HG03175 (cell line): Measurements from ENCODE around the gene CALML5.

Experiments used
- ATAC-seq: cut with Tn5 transposase; IDR thresholded peaks from one replicate; pipeline ENCODE4 v1.9.1; 2021; ENCODE audit warnings: mild to moderate bottlenecking, moderate library complexity; ENCODE audit not compliant: unreplicated experiment

The CALML5 gene

GRCh38 chr10:5467634-5468255 lies 31.6 kb downstream of the CALML5 start:
- no peak for ATAC-seq

- ATAC-seq = no peak
Observed at GRCh38 chr10:5467207-5467535, 32.2 kb downstream of the CALML5 start.

GRCh38 chr10:5466451-5467206 lies 32.7 kb downstream of the CALML5 start:
- no peak for ATAC-seq

- no peak for ATAC-seq
Observed at GRCh38 chr10:5465976-5466450, 33.4 kb downstream of the CALML5 start.

- no peak for ATAC-seq
Observed at GRCh38 chr10:5464546-5464945, 34.8 kb downstream of the CALML5 start.

DNA sequence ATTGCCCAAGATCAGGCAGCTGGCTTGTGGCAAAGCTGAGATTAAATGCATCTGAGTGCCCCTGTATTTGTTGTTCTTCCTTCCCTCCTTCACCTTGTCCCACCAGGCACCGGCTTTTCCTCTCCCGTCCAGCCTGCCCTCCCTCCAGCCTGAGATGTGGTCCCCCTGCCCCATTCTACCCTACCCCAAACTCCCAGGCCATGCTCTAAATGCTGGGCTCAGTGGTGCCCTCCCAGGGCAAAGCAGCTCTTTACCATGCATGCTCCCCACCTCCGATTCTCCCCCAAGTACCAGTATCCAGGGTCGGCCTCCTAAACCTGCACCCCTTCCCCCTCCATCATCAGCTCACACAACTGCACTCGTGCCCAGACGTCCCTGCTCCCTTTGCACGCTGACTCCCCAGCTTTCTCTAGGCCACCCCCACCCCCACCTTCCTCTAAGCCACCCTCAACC lies 36.5 kb downstream of the CALML5 start:
- ATAC-seq = no peak

DNA sequence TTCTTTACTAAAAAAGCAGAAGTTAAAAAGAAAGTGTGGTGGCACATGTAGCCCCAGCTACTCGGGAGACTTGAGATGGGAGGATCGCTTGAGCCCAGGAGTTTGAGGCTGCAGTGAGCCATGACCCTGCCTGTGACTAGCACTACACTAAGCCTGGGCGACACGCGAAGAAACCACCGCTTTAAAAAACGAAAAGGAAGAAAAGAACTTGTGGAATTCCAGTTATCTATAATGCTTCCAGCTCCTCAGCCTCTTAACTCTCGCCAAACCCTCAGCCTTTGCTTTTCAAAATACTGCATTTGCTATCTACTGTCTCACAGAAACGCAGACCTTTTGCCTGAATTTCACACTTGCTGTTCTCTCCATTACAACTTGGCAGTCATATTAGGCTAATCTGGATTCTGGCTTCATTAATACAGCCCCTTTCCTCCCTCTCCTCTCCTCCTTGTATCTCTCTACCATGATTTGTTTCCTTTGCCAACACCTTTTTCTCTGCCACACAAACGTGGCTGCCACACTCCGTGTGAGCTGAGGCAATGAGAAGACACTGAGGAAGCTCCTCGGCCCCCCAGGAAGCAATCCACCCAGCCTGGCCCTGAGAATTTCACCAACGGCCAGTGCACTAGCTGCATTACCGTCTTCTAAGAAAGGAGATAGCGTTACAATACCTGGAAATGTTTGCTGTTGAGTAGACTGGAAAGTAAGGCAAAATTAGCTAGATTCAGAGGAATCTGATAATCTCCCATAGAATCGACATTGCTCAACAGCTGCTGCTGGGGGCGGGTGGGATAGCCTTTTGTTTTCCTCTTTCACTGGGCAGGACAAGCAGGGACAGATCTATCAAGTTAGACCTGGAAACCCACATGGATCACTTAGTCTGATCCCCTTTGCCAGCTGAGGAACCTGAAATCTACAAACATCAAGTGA lies 37.2 kb downstream of the CALML5 start:
- no peak for ATAC-seq

GRCh38 chr10:5461203-5461588 lies 38.2 kb downstream of the CALML5 start:
- no peak for ATAC-seq

DNA sequence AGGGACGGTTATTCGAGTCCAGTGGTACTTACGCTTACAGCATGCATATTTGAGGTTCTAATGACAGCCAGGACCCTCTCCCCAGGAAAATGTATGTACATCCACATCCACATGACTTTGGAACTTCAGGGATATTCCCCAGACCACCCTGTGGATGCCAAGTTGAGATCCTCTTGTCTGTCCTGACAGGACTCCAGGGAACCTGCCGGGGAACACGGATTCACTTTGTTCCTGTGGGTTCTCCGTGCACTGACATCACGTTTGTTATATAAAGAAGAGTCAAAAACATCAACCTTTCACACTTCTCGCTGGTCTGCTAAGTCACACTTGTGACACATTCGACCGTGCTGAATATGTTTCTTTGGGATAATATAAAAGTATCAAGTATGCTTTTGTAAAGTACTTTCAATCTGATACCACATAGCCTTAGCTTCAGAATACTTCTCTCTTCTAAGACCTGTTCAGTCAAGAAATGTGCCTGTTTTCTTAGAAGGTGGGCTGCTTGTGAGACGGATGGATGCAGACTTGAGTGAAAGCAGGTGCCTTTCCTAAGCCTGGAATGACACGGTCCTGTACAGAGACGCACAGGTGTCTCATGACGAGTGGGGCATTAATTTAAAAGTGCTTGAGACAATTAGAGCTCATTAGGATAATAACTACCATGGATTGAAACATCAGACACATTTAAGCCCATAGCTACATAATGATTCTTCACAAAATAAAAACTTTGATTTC lies 38.7 kb downstream of the CALML5 start:
- no peak for ATAC-seq

DNA sequence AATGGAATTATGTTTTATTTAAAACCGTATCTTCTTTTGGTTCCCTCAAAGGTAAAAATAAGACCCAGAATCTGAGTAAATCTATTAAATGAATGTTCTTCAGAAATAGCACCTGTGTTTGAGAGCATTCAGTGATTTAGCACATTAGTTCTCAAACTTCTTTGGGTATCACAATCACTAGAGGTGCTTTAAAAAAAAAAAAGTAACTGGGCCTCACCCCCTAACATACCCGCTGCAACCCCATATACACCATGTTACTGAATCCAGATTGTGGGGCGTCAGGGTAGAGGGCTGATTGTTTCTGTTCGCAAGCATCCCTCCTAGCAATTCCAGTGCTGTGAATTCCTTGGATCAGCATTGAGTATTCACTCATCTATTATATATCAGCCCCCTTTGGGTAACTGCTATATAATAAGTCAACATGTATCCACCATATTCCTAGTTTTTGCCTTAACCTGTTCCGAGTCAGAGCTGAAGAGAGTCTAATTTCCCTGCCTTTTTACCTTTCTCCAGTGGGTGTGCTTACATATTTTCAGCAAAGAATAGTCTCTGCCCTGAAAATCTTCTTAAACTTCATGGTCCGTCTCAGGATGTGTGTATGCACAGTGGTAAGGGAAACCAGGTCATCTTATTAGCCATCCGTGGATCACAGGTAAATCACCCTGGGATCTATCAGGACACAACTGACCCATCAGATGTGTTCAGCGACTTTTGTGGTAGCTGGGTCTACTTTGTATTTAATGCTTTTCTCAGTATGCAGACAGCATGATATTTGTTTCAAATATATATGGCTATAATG lies 40.2 kb downstream of the CALML5 start:
- ATAC-seq = no peak

DNA sequence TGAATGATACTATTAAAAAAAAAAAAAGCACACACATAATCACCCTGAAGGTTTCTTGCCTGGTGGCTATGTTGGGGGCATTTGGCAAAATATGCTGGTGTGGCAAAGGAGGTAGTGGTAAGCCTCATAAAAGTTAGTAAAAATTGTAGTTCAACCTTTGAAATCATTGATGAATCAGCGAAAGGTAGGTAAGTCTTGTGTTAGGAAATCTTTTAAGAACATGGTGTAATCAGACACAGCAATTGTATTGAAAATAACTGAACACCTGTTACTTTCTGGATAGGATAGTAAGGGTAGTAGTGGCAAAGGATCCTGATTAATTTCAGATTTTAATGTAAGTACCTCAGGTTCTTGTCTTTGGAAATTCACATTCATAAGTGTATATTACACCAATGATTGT lies 40.9 kb downstream of the CALML5 start:
- ATAC-seq = no peak

GRCh38 chr10:5457741-5458140 lies 41.6 kb downstream of the CALML5 start:
- ATAC-seq = no peak

DNA sequence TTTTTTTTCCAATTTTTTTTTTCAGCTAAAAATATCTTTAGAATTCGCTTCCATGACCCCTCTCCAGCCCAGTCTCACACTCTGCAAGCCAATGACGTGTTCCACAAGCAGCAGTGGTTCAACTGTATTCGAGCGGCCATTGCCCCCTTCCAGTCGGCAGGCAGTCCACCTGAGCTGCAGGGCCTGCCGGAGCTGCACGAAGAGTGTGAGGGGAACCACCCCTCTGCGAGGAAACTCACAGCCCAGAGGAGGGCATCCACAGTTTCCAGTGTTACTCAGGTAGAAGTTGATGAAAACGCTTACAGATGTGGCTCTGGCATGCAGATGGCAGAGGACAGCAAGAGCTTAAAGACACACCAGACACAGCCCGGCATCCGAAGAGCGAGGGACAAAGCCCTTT lies 42.8 kb downstream of the CALML5 start:
- no peak for ATAC-seq

DNA sequence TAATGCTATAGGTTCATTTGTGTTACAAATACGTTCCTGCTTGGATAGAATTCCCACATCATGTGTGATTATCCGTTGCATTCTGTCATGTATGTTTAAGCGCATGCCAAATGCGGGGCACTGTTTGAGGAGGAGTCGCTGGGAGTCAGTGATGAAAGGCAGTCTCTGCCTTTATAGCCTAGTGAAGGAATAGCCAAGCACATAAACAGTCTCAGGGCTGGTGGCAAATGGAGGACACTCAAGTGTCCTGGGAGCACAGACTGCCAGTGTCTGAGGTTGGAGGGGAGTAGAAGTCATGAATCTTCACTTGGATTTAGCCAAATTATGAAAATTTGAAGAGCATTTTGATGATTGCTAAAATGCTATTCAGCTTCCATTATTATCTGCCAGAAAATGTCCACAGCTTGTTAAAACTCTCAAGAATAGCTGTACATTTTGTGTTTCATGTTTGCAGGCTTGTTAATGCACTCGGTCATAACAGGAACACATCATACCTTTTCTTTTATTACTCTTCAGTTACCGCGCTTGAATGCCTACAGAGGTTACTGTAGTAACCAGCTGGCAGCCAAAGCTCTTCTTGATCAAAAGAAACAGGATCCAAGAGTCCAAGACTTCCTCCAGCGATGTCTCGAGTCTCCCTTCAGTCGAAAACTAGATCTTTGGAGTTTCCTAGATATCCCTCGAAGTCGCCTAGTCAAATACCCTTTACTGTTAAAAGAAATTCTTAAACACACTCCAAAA lies 45.5 kb downstream of the CALML5 start:
- no peak for ATAC-seq

DNA sequence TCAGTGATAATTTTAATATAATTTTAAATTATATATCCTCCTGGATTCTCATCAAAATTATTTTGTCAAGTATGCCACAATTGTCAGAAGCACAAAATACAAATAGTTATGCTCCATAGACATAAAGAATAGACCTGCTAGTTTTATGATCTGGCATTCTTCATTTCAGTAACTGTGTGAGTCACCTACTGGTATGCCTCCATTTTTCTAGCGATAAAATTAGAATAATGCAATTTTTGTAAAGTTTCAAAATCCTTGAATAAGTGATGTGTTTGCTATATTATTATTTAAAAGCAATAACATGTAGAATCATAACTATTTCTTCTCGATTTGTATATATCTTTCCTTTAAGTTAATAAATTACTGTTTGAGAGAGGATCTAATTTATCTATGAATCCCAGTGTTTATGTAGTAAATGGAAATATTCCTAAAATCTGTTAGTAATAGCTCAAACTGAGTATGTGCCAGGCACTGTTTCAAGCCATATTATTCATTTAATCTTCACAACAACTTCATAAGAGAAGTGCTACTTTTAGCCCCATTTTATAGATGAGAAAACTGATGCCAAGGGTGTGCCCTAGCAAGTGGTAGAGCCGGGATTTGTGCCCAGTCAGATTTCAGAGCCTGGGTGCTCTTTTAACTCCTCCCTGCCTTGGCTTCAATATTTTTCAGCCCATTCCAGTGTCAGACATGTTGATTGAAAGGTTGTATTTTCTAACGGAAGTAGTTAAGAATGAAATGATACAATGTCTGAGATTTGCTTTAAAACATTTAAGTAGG lies 48.6 kb downstream of the CALML5 start:
- no peak for ATAC-seq

DNA sequence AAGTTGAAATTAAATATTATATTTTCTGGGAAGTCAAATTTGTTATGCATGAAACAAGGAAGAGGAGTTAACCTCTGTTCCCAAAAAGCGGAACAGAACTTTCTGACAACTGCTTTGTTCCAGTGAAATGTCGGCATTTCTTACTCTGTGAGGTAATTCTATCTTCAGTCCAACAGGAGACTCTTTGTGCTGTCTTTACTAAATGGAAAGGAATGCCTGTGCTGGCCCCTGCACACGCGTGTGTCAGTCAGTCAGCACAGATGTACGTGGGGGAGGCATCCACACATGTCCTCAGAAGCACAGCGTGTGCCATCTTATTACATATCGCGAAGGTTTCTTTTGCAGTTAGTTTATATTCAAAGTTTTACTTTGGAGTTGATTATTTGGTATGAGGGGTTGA lies 49.5 kb downstream of the CALML5 start:
- no peak for ATAC-seq

- ATAC-seq = no peak
Observed at GRCh38 chr10:5449227-5449626, 50.1 kb downstream of the CALML5 start.
